SK-N-MC (cell line): ENCODE measurements around the gene KLHL29.

Experiments used
- EZH2 ChIP-seq: fragments of 200-600 bp; sonication (generic); IDR thresholded peaks from one replicate; pipeline ENCODE4 v1.6.1; 2017; ENCODE audit warnings: antibody characterized with exemption
- POLR2AphosphoS5 ChIP-seq: IDR thresholded peaks from 2 replicates; pipeline ENCODE4 v1.6.1; 2012; ENCODE audit warnings: mild to moderate bottlenecking, low read depth, low read length, borderline replicate concordance

GRCh38 chr2:23602116-23602515 lies 217.1 kb downstream of the KLHL29 start:
- TF ChIP-seq POLR2AphosphoS5 (no peak), EZH2 (no peak)
